ENCODE measurements around the gene SARNP. TPM values are rescaled to one million over a fixed set of nuclear protein-coding genes. Genes with fewer than 3 reads are reported as not detected.

The SARNP gene
- total and polyA plus RNA-seq, 10 of the 15 experiments (the other 5 are each of a cell fraction or from before 2014, with no cell fraction given), result 77.6 to 445 (median 188) TPM

DNA sequence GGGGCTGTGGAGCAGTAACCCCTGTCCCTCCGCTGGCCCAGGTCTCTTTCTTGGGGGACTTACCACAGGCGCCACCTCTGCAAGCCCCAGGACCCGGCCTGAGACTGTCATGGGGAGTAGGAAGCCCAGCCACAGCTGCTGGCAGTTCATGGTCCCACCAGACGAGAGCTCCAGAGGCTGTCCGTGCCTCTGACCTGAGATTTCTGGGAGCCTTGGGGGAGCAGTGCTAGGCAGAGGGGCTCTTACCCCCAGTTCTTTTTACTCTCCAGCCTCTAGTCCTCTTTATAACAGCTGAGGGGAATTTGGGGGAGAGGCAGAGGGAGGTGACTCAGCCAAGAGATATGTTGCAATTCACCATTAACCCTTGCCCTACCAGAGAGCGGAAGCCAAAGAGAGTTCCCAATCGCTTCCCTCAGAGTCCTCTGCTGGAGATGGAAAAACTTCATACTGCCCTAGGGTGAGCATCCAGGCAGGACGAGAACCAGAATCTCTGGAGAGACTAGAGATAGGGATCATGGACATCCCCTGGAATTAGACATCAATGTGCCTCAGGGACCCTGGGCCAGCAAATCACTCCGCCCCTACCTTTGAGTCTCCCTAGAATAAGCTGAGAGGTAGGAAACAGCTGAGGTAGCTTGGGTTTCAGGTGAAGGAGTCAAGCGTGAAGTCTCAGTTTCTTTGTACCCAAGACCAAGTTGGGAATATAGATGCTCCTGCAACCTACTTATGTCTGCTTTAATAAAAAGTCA lies 25.3 kb upstream of the SARNP start, which contains the start of gene MMP19 (continued):
- TF ChIP-seq, protein P1, sequence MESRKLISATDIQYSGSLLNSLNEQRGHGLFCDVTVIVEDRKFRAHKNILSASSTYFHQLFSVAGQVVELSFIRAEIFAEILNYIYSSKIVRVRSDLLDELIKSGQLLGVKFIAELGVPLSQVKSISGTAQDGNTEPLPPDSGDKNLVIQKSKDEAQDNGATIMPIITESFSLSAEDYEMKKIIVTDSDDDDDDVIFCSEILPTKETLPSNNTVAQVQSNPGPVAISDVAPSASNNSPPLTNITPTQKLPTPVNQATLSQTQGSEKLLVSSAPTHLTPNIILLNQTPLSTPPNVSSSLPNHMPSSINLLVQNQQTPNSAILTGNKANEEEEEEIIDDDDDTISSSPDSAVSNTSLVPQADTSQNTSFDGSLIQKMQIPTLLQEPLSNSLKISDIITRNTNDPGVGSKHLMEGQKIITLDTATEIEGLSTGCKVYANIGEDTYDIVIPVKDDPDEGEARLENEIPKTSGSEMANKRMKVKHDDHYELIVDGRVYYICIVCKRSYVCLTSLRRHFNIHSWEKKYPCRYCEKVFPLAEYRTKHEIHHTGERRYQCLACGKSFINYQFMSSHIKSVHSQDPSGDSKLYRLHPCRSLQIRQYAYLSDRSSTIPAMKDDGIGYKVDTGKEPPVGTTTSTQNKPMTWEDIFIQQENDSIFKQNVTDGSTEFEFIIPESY (IDR thresholded peaks at IDR 0.05), result no peak
- TF ChIP-seq EP300 (IDR thresholded peaks at IDR 0.05; ENCODE audit: borderline replicate concordance in 1 of 2, control insufficient read depth in 1 of 2, low read depth in 2 of 2, low read length in 2 of 2), result no peak
- TF ChIP-seq NFYB (IDR thresholded peaks at IDR 0.05; ENCODE audit: insufficient read depth, low read depth, low read length), result no peak
- no peak for TF ChIP-seq MTA3 (IDR thresholded peaks at IDR 0.05; ENCODE audit: borderline replicate concordance, low read length)
- no peak for TF ChIP-seq ATF7 (IDR thresholded peaks at IDR 0.05; ENCODE audit: low read depth)
- no peak for TF ChIP-seq EED (IDR thresholded peaks at IDR 0.05; ENCODE audit: low read depth)
- no peak for TF ChIP-seq YBX1 (IDR thresholded peaks at IDR 0.05)
- TF ChIP-seq, protein P2, sequence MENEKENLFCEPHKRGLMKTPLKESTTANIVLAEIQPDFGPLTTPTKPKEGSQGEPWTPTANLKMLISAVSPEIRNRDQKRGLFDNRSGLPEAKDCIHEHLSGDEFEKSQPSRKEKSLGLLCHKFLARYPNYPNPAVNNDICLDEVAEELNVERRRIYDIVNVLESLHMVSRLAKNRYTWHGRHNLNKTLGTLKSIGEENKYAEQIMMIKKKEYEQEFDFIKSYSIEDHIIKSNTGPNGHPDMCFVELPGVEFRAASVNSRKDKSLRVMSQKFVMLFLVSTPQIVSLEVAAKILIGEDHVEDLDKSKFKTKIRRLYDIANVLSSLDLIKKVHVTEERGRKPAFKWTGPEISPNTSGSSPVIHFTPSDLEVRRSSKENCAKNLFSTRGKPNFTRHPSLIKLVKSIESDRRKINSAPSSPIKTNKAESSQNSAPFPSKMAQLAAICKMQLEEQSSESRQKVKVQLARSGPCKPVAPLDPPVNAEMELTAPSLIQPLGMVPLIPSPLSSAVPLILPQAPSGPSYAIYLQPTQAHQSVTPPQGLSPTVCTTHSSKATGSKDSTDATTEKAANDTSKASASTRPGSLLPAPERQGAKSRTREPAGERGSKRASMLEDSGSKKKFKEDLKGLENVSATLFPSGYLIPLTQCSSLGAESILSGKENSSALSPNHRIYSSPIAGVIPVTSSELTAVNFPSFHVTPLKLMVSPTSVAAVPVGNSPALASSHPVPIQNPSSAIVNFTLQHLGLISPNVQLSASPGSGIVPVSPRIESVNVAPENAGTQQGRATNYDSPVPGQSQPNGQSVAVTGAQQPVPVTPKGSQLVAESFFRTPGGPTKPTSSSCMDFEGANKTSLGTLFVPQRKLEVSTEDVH (IDR thresholded peaks at IDR 0.05; ENCODE audit: low read depth, partially characterized antibody), result no peak
- no peak for TF ChIP-seq CREB1 (IDR thresholded peaks at IDR 0.05; ENCODE audit: low read depth)
- TF ChIP-seq EZH2 (IDR thresholded peaks at IDR 0.05; ENCODE audit: borderline replicate concordance, control insufficient read depth, low read depth, low read length), result no peak
- no peak for TF ChIP-seq SMC3 (IDR thresholded peaks at IDR 0.05; ENCODE audit: borderline replicate concordance, low read length)

Measured in GM12878 (cell line).